OCI-LY7 (cell line): ENCODE measurements around the gene CDT1. TPM values are rescaled to one million over a fixed set of nuclear protein-coding genes. Genes with fewer than 3 reads are reported as not detected.
A peak's percentile ranks its signal among the peaks of the same experiment; 100 is the strongest.

ENCODE experiments used
- BruUV-seq: library from RNA; stranded (reverse); fragments of 400-500 nt; replicated peaks from 2 replicates; lab custom pipeline; 2021; lab: Mats Ljungman, UMichigan
- CTCF ChIA-PET: fragments of 300-600 bp; sonication (Branson Sonifier 250); formaldehyde crosslinking; loops from one replicate; lab custom pipeline; 2022; ENCODE audit warnings: antibody characterized with exemption; ENCODE audit not compliant: unreplicated experiment; lab: Charles Lee
- POLR2A ChIA-PET: fragments of 300-600 bp; sonication (Branson Sonifier 250); formaldehyde crosslinking; loops from one replicate; lab custom pipeline; 2022; ENCODE audit warnings: antibody characterized with exemption; lab: Charles Lee
- DNase-seq: peaks from one replicate; pipeline ENCODE4 v3.0.0-alpha.2; 2015; ENCODE audit warnings: low spot score
- H2AFZ ChIP-seq: fragments of 200-600 bp; sonication (generic), shearing (Covaris generic); 2 replicates; pipeline ENCODE4 v1.6.1; 2014; ENCODE audit warnings: mild to moderate bottlenecking, antibody characterized with exemption, low read length, moderate library complexity
- H3K27ac ChIP-seq: fragments of 200-600 bp; sonication (generic); 2 replicates; pipeline ENCODE4 v1.5.1; 2014; ENCODE audit warnings: mixed run types, low read depth, mild to moderate bottlenecking, moderate library complexity, low read length, inconsistent platforms; ENCODE audit not compliant: poor library complexity, severe bottlenecking
- H3K36me3 ChIP-seq: fragments of 200-600 bp; sonication (generic); 2 replicates; pipeline ENCODE4 v1.6.1; 2014; ENCODE audit warnings: mild to moderate bottlenecking, antibody characterized with exemption, low read length, moderate library complexity, mixed read lengths; ENCODE audit not compliant: insufficient read depth
- H3K4me1 ChIP-seq: fragments of 200-600 bp; sonication (generic); 2 replicates; pipeline ENCODE4 v1.5.1; 2014; ENCODE audit warnings: mild to moderate bottlenecking, low read length; ENCODE audit not compliant: insufficient read depth, poor library complexity, severe bottlenecking
- H3K4me2 ChIP-seq: fragments of 200-600 bp; sonication (generic); 2 replicates; pipeline ENCODE4 v1.6.1; 2014; ENCODE audit warnings: mild to moderate bottlenecking, low read length
- H3K4me3 ChIP-seq: fragments of 200-600 bp; sonication (generic); 2 replicates; pipeline ENCODE4 v1.5.1; 2014; ENCODE audit warnings: mild to moderate bottlenecking, low read depth, low read length; ENCODE audit not compliant: poor library complexity, severe bottlenecking
- H3K79me2 ChIP-seq: fragments of 200-600 bp; sonication (generic); 2 replicates; pipeline ENCODE4 v1.6.1; 2016; ENCODE audit warnings: low read depth, mild to moderate bottlenecking, low read length, moderate library complexity, mixed read lengths; ENCODE audit not compliant: insufficient read depth
- H3K9me2 ChIP-seq: fragments of 200-600 bp; sonication (generic); 2 replicates; pipeline ENCODE4 v1.6.1; 2016; ENCODE audit warnings: mild to moderate bottlenecking, low read length, mixed read lengths; ENCODE audit not compliant: insufficient read depth
- H3K9me3 ChIP-seq: fragments of 200-600 bp; sonication (generic); 2 replicates; pipeline ENCODE4 v1.6.1; 2014; ENCODE audit warnings: mild to moderate bottlenecking, mixed run types, low read length, mixed read lengths
- H4K20me1 ChIP-seq: fragments of 200-600 bp; sonication (generic); 2 replicates; pipeline ENCODE4 v1.6.1; 2014; ENCODE audit warnings: mild to moderate bottlenecking, antibody characterized with exemption, low read length, moderate library complexity, mixed read lengths; ENCODE audit not compliant: insufficient read depth
- EZH2phosphoT487 ChIP-seq: fragments of 200-600 bp; sonication (generic); IDR thresholded peaks from 2 replicates; pipeline ENCODE4 v1.6.1; 2018; ENCODE audit warnings: low read depth, borderline replicate concordance, mild to moderate bottlenecking, mixed run types, antibody characterized with exemption, low read length, moderate library complexity, mixed read lengths
- intact Hi-C: fragments of 100-400 bp; cut with micrococcal nuclease; formaldehyde crosslinking; loops from one replicate; pipeline ENCODE4 v1.10.0; 2022; ENCODE audit not compliant: unreplicated experiment
- total RNA-seq, 2 experiments: library from RNA; depleted of rRNA in 1 of 2; stranded (reverse); fragments of >200 nt in 1 of 2; shearing (Covaris generic) in 1 of 2; gene quantifications; 2 replicates each; pipeline ENCODE4 v1.2.3, GENCODE V29; 2014 to 2022
- TF ChIP-seq, protein P1 (sequence below): fragments of 200-600 bp; sonication (generic); conservative IDR thresholded peaks from 2 replicates; pipeline ENCODE4 v1.5.1; 2014; ENCODE audit warnings: mild to moderate bottlenecking, antibody characterized with exemption, low read length, moderate library complexity, mixed read lengths

Gene CDT1
- total RNA-seq, 2 experiments from 2014 or later = 82.7 to 108 TPM

DNA sequence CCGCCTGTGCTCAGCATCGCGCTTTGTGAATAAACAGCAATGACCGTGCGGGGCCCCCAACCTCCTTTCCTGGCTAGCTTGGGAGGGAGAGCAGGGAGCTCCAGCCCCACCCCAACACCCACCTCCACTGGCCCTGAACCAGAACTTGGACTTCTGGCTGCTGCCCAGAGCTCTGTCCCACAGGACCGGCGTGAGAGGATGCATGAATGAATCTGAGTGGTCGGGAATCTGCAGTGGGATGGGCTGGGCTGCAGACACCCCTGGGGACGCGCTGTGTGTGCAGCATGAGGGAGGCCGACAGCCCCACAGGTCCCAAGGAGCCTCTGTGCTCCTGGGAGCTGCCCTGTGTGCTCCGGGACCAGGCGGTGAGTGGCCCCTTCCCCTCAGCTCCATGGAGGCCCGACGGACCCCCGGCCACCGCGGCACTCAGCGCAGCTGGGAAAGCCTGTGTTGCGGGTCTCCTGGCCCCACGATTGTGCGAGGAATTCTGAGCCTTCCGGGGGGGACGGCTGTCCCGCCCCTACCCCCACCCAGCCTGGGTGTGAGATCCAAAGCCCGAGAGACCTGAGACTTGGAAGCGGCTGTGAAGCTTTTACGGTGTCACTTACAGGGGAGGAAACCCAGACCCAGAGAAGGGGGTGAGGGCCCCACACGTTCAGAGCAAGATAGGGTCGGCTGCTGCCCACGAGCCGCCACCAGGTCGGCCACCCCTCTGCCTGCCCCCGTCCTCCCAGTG, 24.0 kb upstream of the CDT1 start:
- Histone ChIP-seq H3K79me2 (peaks cover 47% of the 10 kb centered on the region; the same call in 1 of the 2 replicates), H3K27ac (no peak overlapping the region), H4K20me1 (no peaks in the 10 kb centered on the region), H2AFZ (no peak overlapping the region), H3K4me2 (no peak overlapping the region), H3K4me1 (peaks cover 40% of the 10 kb centered on the region), H3K9me2 (no peaks in the 10 kb centered on the region), H3K36me3 (no peaks in the 10 kb centered on the region), H3K4me3 (no peak overlapping the region), H3K9me3 (no peaks in the 10 kb centered on the region)
- BruUV-seq = no TSS peak
- ChIA-PET POLR2A (interaction anchor here (0.8 kb wide), 1 partner anchor 22 kb away, joined by 3 read pairs; no protein-coding TSS in a partner anchor), CTCF (interaction anchor here (0.6 kb wide), 1 partner anchor 17 kb away, joined by 4 read pairs; no protein-coding TSS in a partner anchor)
- intact Hi-C loops = loop anchor here (5.0 kb wide), 1 partner anchor 117 kb away; the partner anchor contains the start of gene MVD
- TF ChIP-seq EZH2phosphoT487 = no peak
- TF ChIP-seq, protein P1, sequence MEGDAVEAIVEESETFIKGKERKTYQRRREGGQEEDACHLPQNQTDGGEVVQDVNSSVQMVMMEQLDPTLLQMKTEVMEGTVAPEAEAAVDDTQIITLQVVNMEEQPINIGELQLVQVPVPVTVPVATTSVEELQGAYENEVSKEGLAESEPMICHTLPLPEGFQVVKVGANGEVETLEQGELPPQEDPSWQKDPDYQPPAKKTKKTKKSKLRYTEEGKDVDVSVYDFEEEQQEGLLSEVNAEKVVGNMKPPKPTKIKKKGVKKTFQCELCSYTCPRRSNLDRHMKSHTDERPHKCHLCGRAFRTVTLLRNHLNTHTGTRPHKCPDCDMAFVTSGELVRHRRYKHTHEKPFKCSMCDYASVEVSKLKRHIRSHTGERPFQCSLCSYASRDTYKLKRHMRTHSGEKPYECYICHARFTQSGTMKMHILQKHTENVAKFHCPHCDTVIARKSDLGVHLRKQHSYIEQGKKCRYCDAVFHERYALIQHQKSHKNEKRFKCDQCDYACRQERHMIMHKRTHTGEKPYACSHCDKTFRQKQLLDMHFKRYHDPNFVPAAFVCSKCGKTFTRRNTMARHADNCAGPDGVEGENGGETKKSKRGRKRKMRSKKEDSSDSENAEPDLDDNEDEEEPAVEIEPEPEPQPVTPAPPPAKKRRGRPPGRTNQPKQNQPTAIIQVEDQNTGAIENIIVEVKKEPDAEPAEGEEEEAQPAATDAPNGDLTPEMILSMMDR = no peak
- no peak for DNase-seq

DNA sequence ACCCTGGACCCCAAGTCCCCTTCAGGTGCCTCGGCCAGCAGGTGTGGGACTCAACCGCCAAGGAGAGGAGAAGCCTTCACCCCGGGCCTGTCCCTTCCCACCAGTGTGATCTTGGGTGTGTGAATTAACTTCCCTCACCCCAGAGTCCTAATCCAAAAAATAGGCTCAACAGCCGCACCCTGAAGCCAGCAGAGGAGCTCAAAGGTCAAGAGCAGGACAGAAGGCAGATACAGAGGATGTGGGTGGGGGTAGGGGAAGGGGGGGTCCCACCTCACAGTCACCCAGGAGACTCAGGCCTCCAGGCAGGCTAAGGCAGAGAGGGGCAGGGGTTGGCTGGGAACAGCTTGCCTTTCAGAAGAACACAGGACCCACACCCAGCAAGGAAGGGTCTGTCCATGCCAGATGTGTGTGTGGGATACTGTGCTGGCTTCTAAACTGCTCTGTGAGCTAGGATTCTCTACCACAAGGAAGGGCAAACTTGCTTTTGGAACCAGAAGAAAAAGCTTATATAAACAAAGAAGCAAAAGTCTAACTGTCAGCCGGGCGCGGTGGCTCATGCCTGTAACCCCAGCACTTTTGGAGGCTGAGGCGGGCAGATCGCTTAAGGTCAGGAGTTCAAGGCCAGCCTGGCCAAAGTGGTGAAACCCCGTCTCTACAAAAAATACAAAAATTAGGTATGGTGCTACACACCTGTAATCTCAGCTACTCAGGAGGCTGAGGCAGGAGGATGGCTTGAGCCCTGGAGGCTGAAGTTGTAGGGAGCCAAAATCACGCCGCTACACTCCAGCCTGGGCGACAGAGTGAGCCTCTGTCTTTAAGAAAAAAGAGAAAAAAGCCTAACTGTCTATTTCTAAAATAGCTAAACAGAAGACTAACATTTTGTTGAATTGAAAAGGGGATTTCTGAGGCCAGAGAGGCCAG, 23.2 kb upstream of the CDT1 start:
- TF ChIP-seq, protein P1 = no peak
- TF ChIP-seq EZH2phosphoT487 = no peak
- CTCF ChIA-PET = interaction anchor here (0.6 to 0.9 kb wide), 3 partner anchors 13 to 43 kb away, joined by 4 read pairs; no protein-coding TSS in a partner anchor
- POLR2A ChIA-PET = interaction anchor here (0.6 to 1.5 kb wide), 5 partner anchors 10 to 247 kb away, joined by 3 to 17 read pairs (median 3); no protein-coding TSS in a partner anchor
- DNase-seq = no peak
- H3K27ac ChIP-seq = peak overlapping the region; percentile 47
- intact Hi-C loops = loop anchor here (5.0 kb wide), 1 partner anchor 118 kb away; the partner anchor contains the start of gene MVD
- no TSS peak for BruUV-seq
- no peaks in the 10 kb centered on the region for H3K9me2 ChIP-seq
- H3K79me2 ChIP-seq = peaks cover 47% of the 10 kb centered on the region; the same call in 1 of the 2 replicates
- peak overlapping the region; percentile 33 for H3K4me3 ChIP-seq
- no peaks in the 10 kb centered on the region for H4K20me1 ChIP-seq
- no peak overlapping the region for H2AFZ ChIP-seq
- H3K4me1 ChIP-seq = peaks cover 40% of the 10 kb centered on the region
- H3K36me3 ChIP-seq = no peaks in the 10 kb centered on the region
- no peaks in the 10 kb centered on the region for H3K9me3 ChIP-seq
- H3K4me2 ChIP-seq = peak overlapping the region; percentile 86
